HT1080 (cell line): ENCODE results near the gene PTBP1. TPM values are rescaled to one million over a fixed set of nuclear protein-coding genes. Genes with fewer than 3 reads are reported as not detected.

Source experiments
- DNase-seq: peaks from one replicate; pipeline ENCODE4 v3.0.0-alpha.2; 2015; ENCODE audit warnings: low read depth
- total RNA-seq: library from RNA; depleted of rRNA; stranded (reverse); fragments of >200 nt; shearing (Covaris generic); gene quantifications from 2 replicates; pipeline ENCODE4 v1.2.3, GENCODE V29; 2014

The PTBP1 gene
- total RNA-seq, 1 experiment from 2014 or later, result 447 TPM

DNA sequence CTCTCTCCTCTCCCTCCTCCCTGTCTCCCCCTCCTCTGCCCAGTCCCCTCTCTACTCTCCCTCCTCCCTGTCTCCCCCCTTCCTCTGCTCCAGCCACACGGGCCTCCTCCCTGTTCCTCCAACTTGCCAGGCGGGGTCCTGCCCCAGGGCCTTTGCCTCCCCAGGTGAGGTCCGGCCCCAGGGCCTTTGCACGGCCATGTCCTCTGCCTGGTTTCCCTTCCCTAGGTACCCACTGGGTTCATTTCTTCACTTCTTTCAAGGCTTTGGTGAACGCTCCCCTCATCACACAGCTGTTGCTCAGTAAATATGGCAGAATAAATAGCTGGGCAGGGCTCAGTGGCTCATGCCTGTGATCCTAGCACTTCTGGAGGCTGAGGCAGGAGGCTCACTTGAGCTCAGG, 25.2 kb upstream of the PTBP1 start:
- DNase-seq, result no peak

DNA sequence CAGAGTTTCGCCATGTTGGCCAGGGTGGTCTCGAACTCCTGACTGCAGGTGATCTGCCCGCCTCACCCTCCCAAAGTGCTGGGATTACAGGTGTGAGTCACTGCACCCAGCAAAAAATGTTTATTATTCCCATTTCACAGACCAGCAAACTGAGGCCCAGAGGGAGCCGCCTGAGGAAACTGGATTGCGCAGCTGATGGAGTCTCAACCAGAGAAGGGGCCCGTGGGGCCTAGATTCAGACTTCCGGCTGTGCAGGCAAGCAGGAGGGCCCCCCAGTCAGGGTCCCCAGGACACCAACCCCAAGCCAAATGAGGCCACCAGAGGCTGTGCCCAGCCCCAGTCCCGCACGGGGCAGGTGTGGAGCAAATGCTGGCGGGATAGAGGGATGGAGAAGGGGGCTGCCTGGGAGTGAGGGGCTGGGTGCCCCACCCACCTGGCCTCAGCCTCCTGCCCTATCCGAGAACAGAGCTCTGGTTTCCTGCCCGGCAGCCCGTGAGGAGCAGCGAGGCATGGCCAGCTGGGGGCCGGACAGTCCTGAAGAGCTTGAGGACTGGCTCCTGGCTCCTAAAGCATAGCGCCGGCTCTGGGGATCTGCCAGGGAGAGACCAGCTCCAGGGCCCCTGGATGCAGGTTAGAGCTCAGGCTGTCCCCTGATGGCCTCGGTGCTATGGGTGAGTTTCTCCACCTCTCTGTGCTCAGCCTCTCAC, 24.4 kb upstream of the PTBP1 start:
- DNase-seq, result no peak

DNA sequence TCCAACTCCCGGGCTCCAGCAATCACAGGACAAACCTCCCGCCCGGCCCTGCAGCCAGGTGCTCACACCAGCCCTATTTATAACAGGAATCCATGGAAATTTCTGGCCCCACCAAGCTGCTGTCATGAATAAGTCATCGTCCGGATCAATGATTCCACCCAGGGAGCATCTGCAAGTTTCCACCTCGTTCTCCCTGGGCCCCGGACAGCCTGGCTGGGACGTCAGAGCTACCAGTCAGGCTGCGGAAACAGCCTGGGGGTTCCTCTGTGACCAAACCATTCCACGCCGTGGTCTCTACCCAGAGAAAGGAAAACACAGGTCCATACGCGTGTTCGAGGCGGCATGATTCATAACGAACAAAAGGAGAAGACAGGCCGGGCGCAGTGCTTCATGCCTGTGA, 20.7 kb upstream of the PTBP1 start:
- no peak for DNase-seq

DNA sequence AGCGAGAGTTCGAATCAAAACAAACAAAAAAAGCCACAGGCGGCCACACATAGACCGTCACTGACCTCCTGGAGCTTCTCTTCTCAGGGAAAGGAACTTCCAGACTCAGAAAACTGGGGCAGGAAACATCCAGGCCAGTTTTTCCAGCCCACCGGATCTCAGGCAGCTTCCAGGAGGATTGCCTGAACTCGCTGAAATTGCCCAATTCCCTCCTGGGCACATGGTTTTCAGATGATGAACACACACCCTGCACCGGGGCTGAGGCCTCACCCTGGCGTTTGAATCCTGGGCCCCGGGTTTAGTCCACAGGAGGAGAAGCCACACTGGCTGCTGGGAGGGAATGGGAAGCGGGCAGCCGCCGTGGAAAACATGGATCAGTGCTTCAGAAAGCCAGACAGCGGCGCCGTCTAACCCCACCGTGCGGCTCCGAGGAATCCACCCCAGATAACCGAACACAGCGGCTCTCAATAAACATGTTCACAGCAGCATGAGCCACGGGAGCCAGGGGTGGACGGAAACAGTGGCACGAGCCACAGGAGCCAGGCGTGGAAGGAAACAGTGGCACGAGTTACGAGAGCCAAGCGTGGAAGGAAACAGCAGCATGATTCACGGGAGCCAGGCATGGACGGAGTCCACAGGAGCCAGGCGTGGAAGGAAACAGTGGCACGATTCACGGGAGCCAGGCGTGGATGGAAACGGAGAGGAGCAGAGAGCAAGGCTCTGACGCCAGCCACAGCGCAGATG, 18.2 kb upstream of the PTBP1 start:
- DNase-seq, result peak; percentile 75

DNA sequence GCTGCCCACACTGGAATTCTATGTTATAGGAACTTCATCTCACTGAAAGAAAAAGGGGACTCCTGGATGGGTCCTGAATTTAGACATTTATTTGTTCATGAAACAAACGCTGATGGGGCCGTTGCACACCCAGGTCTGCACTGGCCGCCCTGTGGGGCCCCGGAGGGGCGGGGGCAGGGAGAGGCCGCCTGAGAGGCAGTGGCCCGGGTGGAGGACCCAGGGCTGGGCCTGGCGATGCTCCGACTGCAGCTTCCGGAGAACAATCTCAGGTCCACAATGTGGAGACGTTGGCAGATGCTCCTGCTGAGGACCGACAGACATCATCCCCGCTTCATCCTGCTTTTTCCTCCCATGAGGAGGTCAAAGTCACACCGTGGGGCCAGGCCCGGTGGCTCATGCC, 16.3 kb upstream of the PTBP1 start:
- DNase-seq, result no peak

DNA sequence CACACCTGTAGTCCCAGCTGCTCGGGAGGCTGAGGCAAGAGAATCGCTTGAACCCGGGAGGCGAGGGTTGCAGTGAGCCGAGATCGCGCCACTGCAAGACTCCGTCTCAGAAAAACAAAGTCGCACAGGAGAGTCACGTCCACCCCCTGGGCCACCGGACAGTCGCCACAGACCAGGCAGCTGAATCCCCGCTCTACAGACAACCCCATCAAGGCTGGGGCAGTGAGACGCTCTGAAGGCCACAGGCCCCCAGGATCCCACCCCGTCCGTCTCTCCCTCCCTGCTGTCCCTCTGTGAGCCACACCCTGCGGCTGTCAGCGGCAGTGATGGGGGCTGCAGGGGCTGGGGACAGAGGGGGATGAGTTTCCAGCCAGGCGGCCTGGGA, 15.5 kb upstream of the PTBP1 start:
- DNase-seq, result no peak

DNA sequence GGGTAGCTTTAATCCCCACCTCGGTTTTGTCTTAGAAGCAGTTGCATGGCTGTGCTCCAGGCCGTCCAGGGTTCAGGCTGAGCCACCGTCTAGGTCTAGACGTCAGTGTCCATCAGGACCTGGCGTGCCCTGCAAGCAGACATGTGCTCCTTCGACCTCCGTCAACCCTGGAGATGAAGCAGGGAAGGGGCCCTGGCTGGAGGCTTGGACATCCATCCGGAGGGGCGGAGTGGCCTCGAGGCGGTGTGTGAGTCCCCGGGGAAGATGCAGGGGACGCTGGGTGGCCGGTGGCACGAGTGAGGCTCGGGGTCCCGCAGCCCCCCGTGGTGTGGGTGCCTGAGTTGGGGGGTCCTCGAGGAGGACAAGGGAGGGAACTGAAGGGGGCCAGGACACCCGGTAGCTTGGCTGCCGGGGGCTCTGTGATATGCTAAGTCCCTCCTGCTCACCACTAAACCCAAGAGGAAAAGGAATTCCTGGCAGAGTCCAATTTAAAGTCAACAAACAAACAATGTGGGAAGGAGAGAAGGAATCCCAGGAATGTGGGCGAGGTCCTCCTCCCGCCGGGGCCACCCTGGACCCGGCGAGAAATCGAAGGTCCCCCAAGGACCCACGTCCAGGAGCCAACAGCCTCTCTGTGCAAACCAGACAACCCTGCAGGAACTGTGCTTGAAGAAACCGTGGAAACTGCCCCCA, 14.9 kb upstream of the PTBP1 start:
- DNase-seq, result peak; percentile 52

DNA sequence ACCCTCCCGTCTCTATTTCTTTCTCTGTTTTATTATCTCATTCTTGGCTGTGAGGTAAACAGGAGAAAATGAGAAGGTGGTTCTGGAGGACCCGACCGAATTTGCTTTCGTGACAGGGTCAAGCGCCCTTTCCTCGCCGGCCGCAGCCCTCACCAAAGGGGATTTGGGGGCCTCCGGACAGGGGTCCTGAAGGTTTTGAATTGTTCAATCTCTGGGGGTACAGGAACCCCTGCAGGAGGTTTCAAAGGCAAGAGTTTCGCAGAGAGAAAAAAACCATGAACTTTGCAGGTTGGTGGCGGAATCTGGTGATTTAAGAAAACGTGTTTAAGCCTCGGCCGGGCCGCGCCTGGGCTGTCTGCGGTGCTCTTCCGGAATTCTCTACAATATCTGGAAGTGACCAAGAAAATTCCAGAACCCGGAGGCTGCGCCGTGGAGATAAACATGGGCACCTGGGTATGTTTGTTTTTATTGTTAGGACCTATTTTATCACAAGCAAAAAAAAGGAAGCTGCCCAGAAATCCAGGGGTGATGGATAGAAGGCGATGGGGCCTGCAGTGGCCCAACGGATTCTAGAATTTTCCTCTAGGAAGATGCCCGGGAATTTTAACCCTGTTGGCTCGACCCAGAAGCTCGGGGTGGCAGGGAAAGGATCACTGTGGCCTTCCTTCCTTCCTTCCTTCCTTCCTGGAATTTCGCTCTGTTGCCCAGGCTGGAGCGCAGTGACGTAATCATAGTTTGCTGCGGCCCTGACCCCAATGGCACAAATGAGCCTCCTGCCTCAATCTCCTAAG, 14.2 kb upstream of the PTBP1 start:
- DNase-seq, result no peak

DNA sequence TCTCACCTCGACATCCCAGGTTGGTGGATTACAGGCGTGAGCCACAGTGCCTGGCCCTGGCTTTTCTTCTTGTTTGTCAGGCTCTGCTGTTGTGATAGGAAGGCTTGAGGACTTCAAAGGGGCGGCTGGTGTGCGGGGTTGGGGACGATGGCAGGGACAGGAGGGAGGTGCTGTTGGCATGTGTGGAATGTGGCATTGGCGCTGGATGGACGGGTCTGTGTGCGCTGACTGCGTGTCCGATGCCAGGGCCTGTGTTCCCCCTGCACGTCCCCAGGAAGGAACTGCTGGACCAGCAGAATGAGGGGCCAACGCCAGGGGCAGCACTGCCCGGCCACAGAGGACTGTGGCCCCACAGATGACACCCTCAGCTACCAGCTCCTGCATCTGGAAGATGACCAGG, 12.7 kb upstream of the PTBP1 start:
- DNase-seq, result no peak

DNA sequence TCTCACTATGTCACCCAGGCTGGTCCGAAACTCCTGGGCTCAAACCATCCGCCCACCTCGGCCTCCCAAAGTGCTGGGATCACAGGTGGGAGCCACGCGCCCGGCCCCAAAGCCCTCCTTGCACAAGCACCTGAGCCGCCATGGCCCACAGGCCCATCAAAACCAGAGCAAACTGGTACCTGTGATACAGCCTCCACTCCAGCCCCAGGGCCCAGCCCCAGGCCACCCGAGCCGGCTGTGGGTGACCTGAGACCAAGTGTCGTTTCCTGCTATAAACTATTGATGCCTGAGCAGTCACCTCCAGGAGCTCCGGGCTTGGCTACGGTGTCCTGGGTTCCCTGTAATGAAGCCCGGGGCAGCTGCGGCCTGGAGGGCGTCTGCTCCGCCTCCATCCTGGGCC, 9.7 kb upstream of the PTBP1 start:
- DNase-seq, result no peak

DNA sequence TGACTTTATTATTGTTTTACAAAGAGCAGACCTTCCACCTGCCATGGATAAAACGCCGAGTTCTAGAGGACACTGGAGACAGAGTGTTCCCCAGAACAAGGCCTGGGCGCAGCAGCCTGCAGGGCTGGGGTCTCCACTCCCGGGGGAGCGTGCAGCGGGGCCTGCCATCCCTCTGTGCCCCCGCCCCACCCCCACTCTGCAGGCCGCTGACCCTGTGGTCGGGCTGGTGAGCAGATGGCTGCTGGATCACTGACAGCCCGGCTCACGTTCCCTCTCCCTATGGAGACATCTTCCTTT, 8.6 kb upstream of the PTBP1 start:
- no peak for DNase-seq

DNA sequence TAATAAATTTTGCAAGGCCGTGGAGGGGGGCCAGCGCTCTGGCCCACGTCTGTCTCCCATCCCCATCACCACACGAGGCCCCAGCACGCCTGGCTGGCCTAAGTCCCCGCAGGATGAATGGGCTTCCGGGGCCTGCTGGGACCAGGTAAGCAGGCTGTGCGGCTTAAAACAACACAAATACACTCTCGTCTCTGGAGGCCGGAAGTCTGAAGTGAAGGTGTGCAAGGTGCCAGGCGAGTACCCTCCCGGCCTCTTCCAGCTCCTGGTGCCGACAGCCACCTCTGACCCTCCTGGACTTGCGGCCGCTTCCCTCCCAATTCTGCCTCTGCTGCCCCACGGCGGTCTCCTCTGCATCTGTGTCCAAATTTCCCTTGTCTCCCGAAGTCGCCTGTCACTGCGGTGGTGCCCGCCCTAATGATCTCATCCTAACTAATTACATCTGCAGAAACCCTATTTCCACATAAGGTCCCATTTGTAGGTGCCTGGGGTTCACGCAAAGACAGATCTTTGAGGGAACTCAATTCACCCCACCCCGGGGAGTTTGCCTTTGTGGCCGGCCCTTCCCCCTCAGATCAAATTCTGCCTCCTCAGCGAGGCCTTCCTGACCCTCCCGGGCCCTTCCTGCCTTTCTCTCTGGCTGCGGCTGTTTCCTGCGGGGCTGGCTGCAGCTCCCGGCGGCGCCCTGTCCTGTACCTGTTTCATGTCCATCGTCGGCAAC, 8.1 kb upstream of the PTBP1 start:
- DNase-seq, result no peak

DNA sequence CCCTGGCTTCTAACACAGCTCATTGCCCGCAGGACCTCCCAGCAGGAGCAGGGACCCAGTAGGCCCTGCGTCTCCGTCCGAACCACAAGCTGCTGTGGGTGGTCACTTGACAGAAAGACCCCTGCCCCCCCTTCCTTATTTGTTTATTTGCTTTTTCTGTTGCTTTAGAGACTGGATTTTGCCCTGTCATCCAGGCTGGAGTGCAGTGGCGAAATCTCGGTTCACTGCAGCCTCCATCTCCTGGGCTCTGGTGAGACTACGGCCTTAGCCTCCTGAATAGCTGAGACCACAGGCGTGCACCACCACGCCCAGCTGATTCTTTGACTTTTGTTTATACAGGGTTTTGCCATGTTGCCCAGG, 7.6 kb upstream of the PTBP1 start:
- no peak for DNase-seq

DNA sequence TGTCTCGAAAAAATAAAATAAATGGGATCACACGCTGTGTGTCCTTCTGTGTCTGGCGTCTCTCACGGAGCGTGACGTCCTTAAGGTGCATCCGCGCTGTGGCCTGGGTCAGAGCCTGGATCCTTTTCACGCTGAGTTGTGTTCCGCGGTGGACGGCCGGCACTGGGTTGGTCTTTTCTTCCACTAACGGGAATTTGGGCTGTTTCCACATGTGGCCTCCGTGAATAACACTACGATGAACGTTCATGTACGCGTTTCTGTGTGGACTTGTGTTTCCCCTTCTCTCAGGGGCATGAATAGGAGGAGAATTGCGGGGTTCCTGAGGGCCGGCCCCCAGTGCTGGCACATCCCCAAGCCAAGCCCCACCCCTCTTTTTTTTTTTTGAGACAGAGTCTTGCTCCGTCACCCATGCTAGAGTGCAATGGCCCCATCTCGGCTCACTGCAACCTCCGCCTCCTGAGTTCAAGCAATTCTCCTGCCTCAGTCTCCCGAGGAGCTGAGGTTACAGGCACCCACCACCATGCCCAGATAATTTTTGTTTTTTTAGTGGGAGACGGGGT, 6.2 kb upstream of the PTBP1 start:
- no peak for DNase-seq

DNA sequence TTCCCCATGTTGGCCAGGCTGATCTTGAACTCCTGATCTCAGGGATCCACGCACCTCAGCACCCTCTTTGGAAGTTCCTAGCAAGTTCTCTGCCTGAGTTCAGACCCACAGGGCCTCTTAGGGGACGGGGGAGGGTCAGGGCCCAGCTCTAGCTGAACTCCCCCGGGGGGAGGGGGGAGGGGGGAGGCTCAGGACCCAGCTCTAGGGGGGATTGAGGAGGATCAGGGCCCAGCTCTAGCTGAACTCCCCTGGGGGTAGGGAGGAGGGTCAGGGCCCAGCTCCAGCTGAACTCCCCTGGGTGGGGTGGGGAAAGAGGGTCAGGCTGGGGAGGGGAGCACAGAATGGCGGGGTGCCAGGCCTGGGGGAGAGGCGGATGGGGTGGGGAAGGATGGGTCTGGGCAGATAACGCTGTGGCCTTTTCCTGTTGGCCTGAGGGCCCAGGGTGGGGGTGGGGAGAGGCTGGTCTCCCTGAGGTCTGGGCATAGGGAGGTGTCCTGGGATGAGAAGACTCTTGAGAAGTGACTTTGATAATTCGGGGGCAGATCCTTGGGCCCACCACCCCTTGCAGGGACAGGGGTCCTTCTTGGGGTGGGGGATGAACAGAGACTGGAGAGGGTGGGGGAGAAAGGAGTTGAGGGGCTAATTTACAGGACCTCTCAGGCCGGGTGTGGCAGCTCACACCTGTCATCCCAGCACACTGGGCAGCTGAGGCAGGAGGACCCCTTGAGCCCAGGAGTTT, 5.5 kb upstream of the PTBP1 start:
- DNase-seq, result no peak

DNA sequence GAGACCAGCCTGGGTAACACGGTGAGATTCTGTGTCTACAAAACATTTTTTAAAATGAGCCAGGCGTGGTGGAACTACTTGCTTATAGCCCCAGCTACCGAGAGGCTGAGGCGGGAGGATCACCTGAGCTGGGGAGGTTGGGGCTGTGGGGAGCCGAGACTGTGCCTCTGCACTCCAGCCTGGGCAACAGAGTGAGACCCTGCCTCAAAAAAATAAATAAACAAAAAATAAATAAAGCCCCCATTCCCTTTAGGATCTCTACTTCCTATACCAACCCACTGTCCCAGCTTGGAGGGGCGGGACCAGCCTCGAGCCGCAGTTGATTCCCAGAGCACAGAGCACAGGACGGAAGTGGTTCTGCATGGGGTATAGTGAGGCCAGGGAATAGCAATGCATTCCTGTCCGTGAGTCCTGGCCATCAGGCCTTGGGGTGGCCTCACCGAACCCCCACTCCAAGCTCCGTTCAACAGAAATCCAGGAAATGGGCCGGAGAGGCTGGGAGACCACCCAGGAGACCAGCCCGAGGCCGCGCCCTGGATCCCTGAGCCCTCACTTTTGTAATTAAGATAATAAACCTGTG, 4.9 kb upstream of the PTBP1 start:
- no peak for DNase-seq

DNA sequence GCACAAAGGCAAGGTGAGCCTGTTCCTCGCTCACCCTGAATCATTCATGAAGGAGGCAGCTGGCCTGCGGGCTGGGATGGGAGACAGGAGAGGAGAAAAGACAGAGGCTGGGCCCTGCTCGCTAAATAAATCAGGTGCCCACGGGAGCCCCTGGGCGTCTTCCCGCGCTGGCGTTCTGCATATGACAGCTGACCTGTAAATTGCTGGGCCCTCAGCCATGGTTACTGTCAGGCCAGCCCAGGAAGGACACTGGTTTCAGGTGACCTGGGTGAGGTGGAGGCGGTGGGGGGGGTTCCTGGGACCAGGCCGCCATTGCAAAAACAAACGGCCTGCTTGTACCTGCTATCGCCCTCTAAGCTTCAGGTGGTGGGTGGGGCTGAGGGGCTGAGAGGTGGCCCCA, 3.4 kb upstream of the PTBP1 start:
- DNase-seq, result no peak

DNA sequence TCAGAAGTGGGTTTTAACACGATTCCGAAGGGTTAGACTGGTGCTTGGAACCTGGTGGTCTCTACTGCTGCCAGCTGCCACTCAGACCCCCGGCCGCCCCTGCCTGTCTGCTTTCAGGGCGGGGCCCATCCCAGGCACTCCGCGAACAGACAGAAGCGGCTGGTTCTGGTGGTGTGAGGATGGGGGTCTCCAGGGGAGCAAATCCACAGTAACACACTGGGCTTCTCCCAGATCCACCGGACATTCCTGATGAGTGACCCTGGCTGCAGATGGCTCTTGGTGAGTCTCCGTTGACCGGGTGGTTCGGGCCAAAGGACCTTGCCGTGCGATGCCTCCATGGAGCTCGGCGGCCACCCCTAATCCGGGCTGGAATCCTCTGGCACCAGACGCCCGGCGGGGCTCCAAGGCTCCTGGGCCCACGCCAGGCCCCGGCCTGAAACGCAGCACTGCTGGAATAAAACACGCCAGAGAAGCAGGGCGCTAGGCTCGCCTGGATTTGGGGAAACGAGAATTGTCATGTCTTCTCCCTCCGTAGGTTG, 2.1 kb upstream of the PTBP1 start:
- DNase-seq, result no peak

DNA sequence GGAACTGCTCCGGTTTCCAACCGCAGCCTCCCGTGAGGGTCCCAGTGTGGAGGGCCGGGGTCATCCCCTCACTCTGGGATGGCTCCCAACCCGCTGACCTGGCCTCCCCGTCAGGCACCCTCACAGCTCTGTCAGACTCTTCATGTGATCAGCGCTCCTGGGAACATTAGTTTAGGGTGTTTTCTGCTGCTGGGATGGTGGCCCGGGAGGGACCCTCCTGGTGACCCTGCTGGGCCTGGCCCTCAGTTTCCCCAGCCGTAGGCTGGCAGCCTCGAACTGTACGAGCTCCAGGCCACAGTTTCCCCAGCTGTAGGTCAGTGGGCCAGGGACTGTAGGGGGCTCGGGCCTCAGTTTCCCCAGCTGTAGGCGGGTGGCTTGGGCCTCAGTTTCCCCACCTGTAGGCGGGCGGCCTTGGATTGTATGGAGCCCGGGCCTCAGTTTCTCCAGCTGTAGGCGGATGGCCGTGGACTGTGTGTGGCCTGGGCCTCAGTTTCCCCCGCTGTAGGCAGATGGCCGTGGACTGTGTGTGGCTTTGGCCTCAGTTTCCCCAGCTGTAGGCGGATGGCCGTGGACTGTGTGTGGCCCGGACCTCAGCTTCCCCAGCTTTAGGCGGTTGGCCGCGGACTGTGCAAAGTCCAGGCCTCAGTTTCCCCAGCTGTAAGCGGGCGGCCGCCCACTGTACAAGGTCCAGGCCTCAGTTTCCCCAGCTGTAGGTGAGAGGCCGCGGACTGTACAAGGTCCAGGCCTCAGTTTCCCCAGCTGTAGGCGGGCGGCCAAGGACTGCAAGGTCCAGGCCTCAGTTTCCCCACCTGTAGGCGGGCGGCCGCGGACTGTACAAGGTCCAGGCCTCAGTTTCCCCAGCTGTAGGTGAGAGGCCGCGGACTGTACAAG, 1.3 kb upstream of the PTBP1 start:
- no peak for DNase-seq
